GM12878 (cell line): ENCODE results near the gene NECAB2. TPM values are rescaled to one million over a fixed set of nuclear protein-coding genes. Genes with fewer than 3 reads are reported as not detected.

Source experiments
- ATAC-seq: fragments of 200-7000 bp; cut with Tn5 transposase; 3 replicates; pipeline ENCODE4 v1.9.1; 2020; ENCODE audit warnings: mild to moderate bottlenecking, moderate library complexity
- BruUV-seq: library from RNA; stranded (reverse); fragments of 400-500 nt; replicated peaks from 2 replicates; lab custom pipeline; 2021; lab: Mats Ljungman, UMichigan
- CTCF ChIA-PET: fragments of 300-600 bp; sonication (Branson Sonifier 250); formaldehyde crosslinking; extraction: SDS; loops from one replicate; lab custom pipeline; 2021; ENCODE audit warnings: inconsistent platforms; lab: Yijun Ruan, JAX
- POLR2A ChIA-PET: fragments of 350-600 bp; formaldehyde crosslinking; extraction: SDS; loops from one replicate; lab custom pipeline; 2021; ENCODE audit warnings: inconsistent platforms; lab: Charles Lee
- RAD21 ChIA-PET: fragments of 300-600 bp; sonication (Branson Sonifier 250); formaldehyde crosslinking; loops from one replicate; lab custom pipeline; 2023; ENCODE audit warnings: antibody characterized with exemption; ENCODE audit not compliant: unreplicated experiment; lab: Charles Lee
- SMC1A ChIA-PET: fragments of 300-600 bp; sonication (Branson Sonifier 250); formaldehyde crosslinking; loops from one replicate; lab custom pipeline; 2023; ENCODE audit not compliant: unreplicated experiment, uncharacterized antibody; lab: Charles Lee
- DNase-seq: peaks from one replicate; pipeline ENCODE4 v3.0.0-alpha.2; 2011; ENCODE audit warnings: low read depth, low spot score
- FAIRE-seq: peaks from 3 replicates; lab custom pipeline; 2011; peaks lifted over from hg19 to GRCh38; lab: Jason Lieb, UNC
- H2AFZ ChIP-seq: 2 replicates; pipeline ENCODE4 v1.6.0; 2011; ENCODE audit warnings: low read depth, low read length, control low read depth; ENCODE audit not compliant: control insufficient read depth
- H3K27ac ChIP-seq: 2 replicates; pipeline ENCODE4 v1.5.1; 2011; ENCODE audit warnings: control low read depth; ENCODE audit not compliant: control insufficient read depth, insufficient read depth
- H3K27me3 ChIP-seq, 2 experiments: replicated peaks in 1 of 2; 2 replicates each; pipeline versions ENCODE4 v1.6.0 to v1.6.1; 2011; ENCODE audit warnings: low read length in 1 of 2; ENCODE audit not compliant: control insufficient read depth in 2 of 2, insufficient read depth in 2 of 2
- H3K36me3 ChIP-seq, 2 experiments: 2 replicates each; pipeline ENCODE4 v1.5.1; 2011; ENCODE audit warnings: low read length in 1 of 2; ENCODE audit not compliant: control insufficient read depth in 2 of 2, insufficient read depth in 2 of 2
- H3K4me1 ChIP-seq: 2 replicates; pipeline ENCODE4 v1.6.1; 2011; ENCODE audit warnings: mild to moderate bottlenecking, low read length, moderate library complexity, mixed read lengths; ENCODE audit not compliant: control insufficient read depth, insufficient read depth
- H3K4me2 ChIP-seq: 2 replicates; pipeline ENCODE4 v1.6.0; 2011; ENCODE audit warnings: control low read depth; ENCODE audit not compliant: control insufficient read depth, insufficient read depth
- H3K4me3 ChIP-seq: fragments of 200-600 bp; sonication (generic); 2 replicates; pipeline ENCODE4 v1.5.1; 2016
- H3K79me2 ChIP-seq: 2 replicates; pipeline ENCODE4 v1.6.0; 2011; ENCODE audit warnings: low read length; ENCODE audit not compliant: control insufficient read depth, insufficient read depth
- H3K9ac ChIP-seq: 2 replicates; pipeline ENCODE4 v1.8.0; 2011; ENCODE audit warnings: low read length, control low read depth, mixed read lengths; ENCODE audit not compliant: control insufficient read depth, insufficient read depth
- H3K9me3 ChIP-seq: replicated peaks from 3 replicates; pipeline ENCODE4 v1.5.1; 2011; ENCODE audit warnings: mild to moderate bottlenecking, low read length; ENCODE audit not compliant: control insufficient read depth, insufficient read depth
- H4K20me1 ChIP-seq: 2 replicates; pipeline ENCODE4 v1.6.0; 2011; ENCODE audit not compliant: control insufficient read depth, insufficient read depth
- NFXL1 ChIP-seq: fragments of 450-650 bp; IDR thresholded peaks from 2 replicates; pipeline ENCODE4 v1.6.1; 2017; ENCODE audit warnings: antibody characterized with exemption, mild to moderate bottlenecking, borderline replicate concordance
- NR2F1 ChIP-seq: fragments of 450-650 bp; conservative IDR thresholded peaks from 2 replicates; pipeline ENCODE4 v1.6.1; 2017; ENCODE audit warnings: mild to moderate bottlenecking
- NRF1 ChIP-seq: conservative IDR thresholded peaks from 2 replicates; pipeline ENCODE4 v1.6.1; 2011; ENCODE audit warnings: mild to moderate bottlenecking, low read depth, low read length, improper control_type of control experiment
- PKNOX1 ChIP-seq: fragments of 450-650 bp; IDR thresholded peaks from 2 replicates; pipeline ENCODE4 v1.6.1; 2016; ENCODE audit warnings: mild to moderate bottlenecking
- PRDM15 ChIP-seq: fragments of 450-650 bp; formaldehyde crosslinking; IDR thresholded peaks from 2 replicates; pipeline ENCODE4 v1.4.0; 2020; ENCODE audit warnings: mild to moderate bottlenecking, moderate library complexity
- RCOR1 ChIP-seq: conservative IDR thresholded peaks from 2 replicates; pipeline ENCODE4 v1.6.1; 2012; ENCODE audit warnings: low read depth, low read length, improper control_type of control experiment
- STAT3 ChIP-seq: IDR thresholded peaks from 2 replicates; pipeline ENCODE4 v1.6.1; 2011; ENCODE audit warnings: low read depth, low read length, improper control_type of control experiment
- ZZZ3 ChIP-seq: IDR thresholded peaks from 2 replicates; pipeline ENCODE4 v1.6.1; 2011; ENCODE audit warnings: low read depth; ENCODE audit not compliant: control insufficient read depth, insufficient read length
- WGBS: methylation state at CpG from one replicate; pipeline ENCODE4 v1.1.6; 2016; ENCODE audit warnings: low lambda C conversion rate; ENCODE audit not compliant: insufficient replicate concordance, insufficient coverage; ENCODE audit errors: missing lambda C conversion rate; 5-methylcytosine and 5-hydroxymethylcytosine counted together
- in situ Hi-C: fragments of 300-500 bp; cut with MboI; formaldehyde crosslinking; loops from 9 replicates; pipeline ENCODE4 v1.14.3; 2018; ENCODE audit warnings: mixed read lengths
- intact Hi-C: fragments of 100-400 bp; cut with micrococcal nuclease; formaldehyde crosslinking; loops from one replicate; pipeline ENCODE4 v1.14.2; 2022; ENCODE audit not compliant: unreplicated experiment
- polyA plus RNA-seq, 11 experiments: library from polyadenylated mRNA; depleted of rRNA in 4 of 11; unstranded in 6 of 11; stranded (reverse) in 5 of 11; fragments of >200 nt; fragmentation: Nextera tagmentation in 4 of 11; fragmentation: Illumina TruSeq in 1 of 11; extraction: Ambion mirVana in 4 of 11; extraction: Trizol in 1 of 11; gene quantifications; 1 replicate in 1 of 11; 2 replicates in 10 of 11; pipeline versions ENCODE4 v1.2.1 to v1.2.3, GENCODE V29; 2011 to 2016; ENCODE audit warnings: inconsistent platforms in 2 of 11, missing spikeins in 2 of 11, low read depth in 1 of 11
- small RNA-seq: library from RNA; depleted of rRNA; stranded (forward); fragments of <200 nt; gene quantifications from one replicate; pipeline ENCODE3, GENCODE V24; 2014
- total RNA-seq, 4 experiments: library from RNA; depleted of rRNA in 3 of 4; stranded (reverse); fragments of >200 nt in 3 of 4; fragmentation: Illumina TruSeq in 1 of 4; extraction: Trizol in 1 of 4; gene quantifications; 2 replicates each; pipeline versions ENCODE4 v1.2.1 to v1.2.3, GENCODE V29; 2013 to 2021

NECAB2 gene
- total and polyA plus RNA-seq, 10 of the 15 experiments (the other 5 are each of a cell fraction or from before 2014, with no cell fraction given): not detected

GRCh38 chr16:84052071-84052622 lies 84.1 kb downstream of the NECAB2 start:
- intact Hi-C loops (no loop called here), in situ Hi-C loops (no loop called here)
- no peak for DNase-seq
- ChIA-PET CTCF (no interaction called here), POLR2A (no interaction called here), RAD21 (no interaction called here), SMC1A (no interaction called here)
- no peaks in the 10 kb centered on the region for H3K4me1 ChIP-seq
- no peak overlapping the region for H3K4me3 ChIP-seq
- H4K20me1 ChIP-seq: no peaks in the 10 kb centered on the region
- WGBS: 98% methylated on average over 27 of the region's 27 CpGs
- no TSS peak for BruUV-seq
- no peaks in the 10 kb centered on the region for H3K79me2 ChIP-seq
- no peak for ATAC-seq
- no peaks in the 10 kb centered on the region for H3K27me3 ChIP-seq
- no peaks in the 10 kb centered on the region for H3K9me3 ChIP-seq
- H3K4me2 ChIP-seq: no peak overlapping the region
- H3K27ac ChIP-seq: no peak overlapping the region
- H3K9ac ChIP-seq: no peak overlapping the region
- peaks cover 10 to 16% of the 10 kb centered on the region in 2 experiments for H3K36me3 ChIP-seq
- TF ChIP-seq NRF1 (no peak), NR2F1 (no peak), STAT3 (no peak), ZZZ3 (no peak), PRDM15 (CRISPR knock-in tag) (no peak), NFXL1 (no peak), PKNOX1 (no peak), RCOR1 (no peak)
- no peak for FAIRE-seq
- no peak overlapping the region for H2AFZ ChIP-seq

Small RNAs within 50 kb of the gene (small RNA-seq; reads per million reads assigned to genes)
- 0.12 reads per million for gene RNA5SP432

Other genes with a start within 250 kb of the NECAB2 start
Only the 7 nearest of the 9 such genes appear.
- gene HSBP1, start 160.3 kb upstream of the NECAB2 start, total RNA-seq (2014; rRNA removed): 44.1 and 45.9 TPM in 2 replicates
- gene HSBP1, start 160.3 kb upstream of the NECAB2 start, total RNA-seq (2014; rRNA removed; fragmentation: Illumina TruSeq; extraction: Trizol): 51.3 and 54.1 TPM in 2 replicates
- 54.5 and 59.8 TPM in 2 replicates for gene HSBP1, start 160.3 kb upstream of the NECAB2 start, total RNA-seq (2021)
- gene HSBP1, start 160.3 kb upstream of the NECAB2 start, polyA plus RNA-seq (2011; rRNA removed): 109 and 132 TPM in 2 replicates
- gene HSBP1, start 160.3 kb upstream of the NECAB2 start, polyA plus RNA-seq (2014; fragmentation: Illumina TruSeq; extraction: Trizol): 13.4 and 26.6 TPM in 2 replicates
- 100 to 1,000 TPM; 240 to 263 TPM for gene HSBP1, start 160.3 kb upstream of the NECAB2 start, polyA plus RNA-seq (2014; fragmentation: Nextera tagmentation; extraction: Ambion mirVana)
- 82.5 and 89.5 TPM in 2 replicates for gene HSBP1, start 160.3 kb upstream of the NECAB2 start, polyA plus RNA-seq (2014; rRNA removed)
- gene HSBP1, start 160.3 kb upstream of the NECAB2 start, polyA plus RNA-seq (2016; fragmentation: Nextera tagmentation; extraction: Ambion mirVana): 100 to 1,000 TPM; 188 to 194 TPM
- gene MLYCD, start 69.1 kb upstream of the NECAB2 start, total RNA-seq (2014; rRNA removed): 2.4 and 2.7 TPM in 2 replicates
- 1.7 and 2.1 TPM in 2 replicates for gene MLYCD, start 69.1 kb upstream of the NECAB2 start, total RNA-seq (2014; rRNA removed; fragmentation: Illumina TruSeq; extraction: Trizol)
- 3.6 and 3.7 TPM in 2 replicates for gene MLYCD, start 69.1 kb upstream of the NECAB2 start, total RNA-seq (2021)
- gene MLYCD, start 69.1 kb upstream of the NECAB2 start, polyA plus RNA-seq (2011; rRNA removed): 0.80 and 0.89 TPM in 2 replicates
- 0.93 and 1.3 TPM in 2 replicates for gene MLYCD, start 69.1 kb upstream of the NECAB2 start, polyA plus RNA-seq (2014; fragmentation: Illumina TruSeq; extraction: Trizol)
- under 1 TPM; 0.21 to 0.93 TPM for gene MLYCD, start 69.1 kb upstream of the NECAB2 start, polyA plus RNA-seq (2014; fragmentation: Nextera tagmentation; extraction: Ambion mirVana)
- 2.2 and 2.7 TPM in 2 replicates for gene MLYCD, start 69.1 kb upstream of the NECAB2 start, polyA plus RNA-seq (2014; rRNA removed)
- 1 to 10 TPM in 1 of 2 experiments, under 1 TPM in 1; 0.63 to 2.8 TPM for gene MLYCD, start 69.1 kb upstream of the NECAB2 start, polyA plus RNA-seq (2016; fragmentation: Nextera tagmentation; extraction: Ambion mirVana)
- gene OSGIN1, start 15.0 kb upstream of the NECAB2 start, total RNA-seq (2014; rRNA removed): 0.06 and 0.16 TPM in 2 replicates
- not detected in 2 replicates for gene OSGIN1, start 15.0 kb upstream of the NECAB2 start, total RNA-seq (2014; rRNA removed; fragmentation: Illumina TruSeq; extraction: Trizol)
- 0.18 and 0.32 TPM in 2 replicates for gene OSGIN1, start 15.0 kb upstream of the NECAB2 start, total RNA-seq (2021)
- 0.07 and 0.16 TPM in 2 replicates for gene OSGIN1, start 15.0 kb upstream of the NECAB2 start, polyA plus RNA-seq (2011; rRNA removed)
- gene OSGIN1, start 15.0 kb upstream of the NECAB2 start, polyA plus RNA-seq (2014; fragmentation: Illumina TruSeq; extraction: Trizol): 0.13 TPM in 1 of 2 replicates, not detected in the other
- gene OSGIN1, start 15.0 kb upstream of the NECAB2 start, polyA plus RNA-seq (2014; fragmentation: Nextera tagmentation; extraction: Ambion mirVana): not detected
- gene OSGIN1, start 15.0 kb upstream of the NECAB2 start, polyA plus RNA-seq (2014; rRNA removed): not detected in 2 replicates
- under 1 TPM in 1 of 2 experiments, not detected in 1; 0.08 TPM for gene OSGIN1, start 15.0 kb upstream of the NECAB2 start, polyA plus RNA-seq (2016; fragmentation: Nextera tagmentation; extraction: Ambion mirVana)
- gene SLC38A8, start 74.6 kb downstream of the NECAB2 start, total RNA-seq (2014; rRNA removed): not detected in 2 replicates
- not detected in 2 replicates for gene SLC38A8, start 74.6 kb downstream of the NECAB2 start, total RNA-seq (2014; rRNA removed; fragmentation: Illumina TruSeq; extraction: Trizol)
- not detected in 2 replicates for gene SLC38A8, start 74.6 kb downstream of the NECAB2 start, total RNA-seq (2021)
- gene SLC38A8, start 74.6 kb downstream of the NECAB2 start, polyA plus RNA-seq (2011; rRNA removed): not detected in 2 replicates
- not detected in 2 replicates for gene SLC38A8, start 74.6 kb downstream of the NECAB2 start, polyA plus RNA-seq (2014; fragmentation: Illumina TruSeq; extraction: Trizol)
- not detected for gene SLC38A8, start 74.6 kb downstream of the NECAB2 start, polyA plus RNA-seq (2014; fragmentation: Nextera tagmentation; extraction: Ambion mirVana)
- not detected in 2 replicates for gene SLC38A8, start 74.6 kb downstream of the NECAB2 start, polyA plus RNA-seq (2014; rRNA removed)
- gene SLC38A8, start 74.6 kb downstream of the NECAB2 start, polyA plus RNA-seq (2016; fragmentation: Nextera tagmentation; extraction: Ambion mirVana): not detected
- 37.5 and 39.5 TPM in 2 replicates for gene MBTPS1, start 148.7 kb downstream of the NECAB2 start, total RNA-seq (2014; rRNA removed)
- gene MBTPS1, start 148.7 kb downstream of the NECAB2 start, total RNA-seq (2014; rRNA removed; fragmentation: Illumina TruSeq; extraction: Trizol): 21.9 and 23.7 TPM in 2 replicates
- 28.1 and 37.5 TPM in 2 replicates for gene MBTPS1, start 148.7 kb downstream of the NECAB2 start, total RNA-seq (2021)
- 39.5 and 43.9 TPM in 2 replicates for gene MBTPS1, start 148.7 kb downstream of the NECAB2 start, polyA plus RNA-seq (2011; rRNA removed)
- 24.9 and 28.7 TPM in 2 replicates for gene MBTPS1, start 148.7 kb downstream of the NECAB2 start, polyA plus RNA-seq (2014; fragmentation: Illumina TruSeq; extraction: Trizol)
- gene MBTPS1, start 148.7 kb downstream of the NECAB2 start, polyA plus RNA-seq (2014; fragmentation: Nextera tagmentation; extraction: Ambion mirVana): 1 to 10 TPM; 1.3 to 3.3 TPM
- 33.8 and 34.6 TPM in 2 replicates for gene MBTPS1, start 148.7 kb downstream of the NECAB2 start, polyA plus RNA-seq (2014; rRNA removed)
- gene MBTPS1, start 148.7 kb downstream of the NECAB2 start, polyA plus RNA-seq (2016; fragmentation: Nextera tagmentation; extraction: Ambion mirVana): 10 to 100 TPM; 35.9 to 37.4 TPM
- 5.5 and 7.8 TPM in 2 replicates for gene HSDL1, start 176.9 kb downstream of the NECAB2 start, total RNA-seq (2014; rRNA removed)
- gene HSDL1, start 176.9 kb downstream of the NECAB2 start, total RNA-seq (2014; rRNA removed; fragmentation: Illumina TruSeq; extraction: Trizol): 5.5 and 5.6 TPM in 2 replicates
- gene HSDL1, start 176.9 kb downstream of the NECAB2 start, total RNA-seq (2021): 5.5 and 6.8 TPM in 2 replicates
- gene HSDL1, start 176.9 kb downstream of the NECAB2 start, polyA plus RNA-seq (2011; rRNA removed): 13.4 and 17.4 TPM in 2 replicates
- gene HSDL1, start 176.9 kb downstream of the NECAB2 start, polyA plus RNA-seq (2014; fragmentation: Illumina TruSeq; extraction: Trizol): 7.0 and 10.6 TPM in 2 replicates
- gene HSDL1, start 176.9 kb downstream of the NECAB2 start, polyA plus RNA-seq (2014; fragmentation: Nextera tagmentation; extraction: Ambion mirVana): 1 to 10 TPM; 2.0 to 3.6 TPM
- gene HSDL1, start 176.9 kb downstream of the NECAB2 start, polyA plus RNA-seq (2014; rRNA removed): 5.6 and 7.5 TPM in 2 replicates
- 1 to 10 TPM; 4.4 to 5.7 TPM for gene HSDL1, start 176.9 kb downstream of the NECAB2 start, polyA plus RNA-seq (2016; fragmentation: Nextera tagmentation; extraction: Ambion mirVana)
- not detected in 2 replicates for gene DNAAF1, start 177.1 kb downstream of the NECAB2 start, total RNA-seq (2014; rRNA removed)
- not detected in 2 replicates for gene DNAAF1, start 177.1 kb downstream of the NECAB2 start, total RNA-seq (2014; rRNA removed; fragmentation: Illumina TruSeq; extraction: Trizol)
- gene DNAAF1, start 177.1 kb downstream of the NECAB2 start, total RNA-seq (2021): not detected in 2 replicates
- not detected in 2 replicates for gene DNAAF1, start 177.1 kb downstream of the NECAB2 start, polyA plus RNA-seq (2011; rRNA removed)
- gene DNAAF1, start 177.1 kb downstream of the NECAB2 start, polyA plus RNA-seq (2014; fragmentation: Illumina TruSeq; extraction: Trizol): 0.04 TPM in 1 of 2 replicates, not detected in the other
- gene DNAAF1, start 177.1 kb downstream of the NECAB2 start, polyA plus RNA-seq (2014; fragmentation: Nextera tagmentation; extraction: Ambion mirVana): under 1 TPM; 0.02 to 0.11 TPM
- not detected in 2 replicates for gene DNAAF1, start 177.1 kb downstream of the NECAB2 start, polyA plus RNA-seq (2014; rRNA removed)
- under 1 TPM in 1 of 2 experiments, not detected in 1; 0.76 TPM for gene DNAAF1, start 177.1 kb downstream of the NECAB2 start, polyA plus RNA-seq (2016; fragmentation: Nextera tagmentation; extraction: Ambion mirVana)